NCI-H2171 (cell line): ENCODE measurements around the gene CRLF1.
A peak's percentile ranks its signal among the peaks of the same experiment; 100 is the strongest.
"Not testable (repeated sequence)": the region's sequence is repeated elsewhere in the genome, so short reads cannot be mapped to it uniquely, and the experiment has no call there.

Experiments used
- DNase-seq: peaks from one replicate; lab custom pipeline; 2025; lab: John Stamatoyannopoulos, UW

Gene CRLF1

GRCh38 chr19:18592732-18593131 lies 13.9 kb downstream of the CRLF1 start:
- not testable (repeated sequence) for DNase-seq

GRCh38 chr19:18591735-18592385 lies 14.7 kb downstream of the CRLF1 start:
- no peak for DNase-seq

GRCh38 chr19:18590273-18591272 lies 16.0 kb downstream of the CRLF1 start:
- peak; percentile 82 for DNase-seq

DNA sequence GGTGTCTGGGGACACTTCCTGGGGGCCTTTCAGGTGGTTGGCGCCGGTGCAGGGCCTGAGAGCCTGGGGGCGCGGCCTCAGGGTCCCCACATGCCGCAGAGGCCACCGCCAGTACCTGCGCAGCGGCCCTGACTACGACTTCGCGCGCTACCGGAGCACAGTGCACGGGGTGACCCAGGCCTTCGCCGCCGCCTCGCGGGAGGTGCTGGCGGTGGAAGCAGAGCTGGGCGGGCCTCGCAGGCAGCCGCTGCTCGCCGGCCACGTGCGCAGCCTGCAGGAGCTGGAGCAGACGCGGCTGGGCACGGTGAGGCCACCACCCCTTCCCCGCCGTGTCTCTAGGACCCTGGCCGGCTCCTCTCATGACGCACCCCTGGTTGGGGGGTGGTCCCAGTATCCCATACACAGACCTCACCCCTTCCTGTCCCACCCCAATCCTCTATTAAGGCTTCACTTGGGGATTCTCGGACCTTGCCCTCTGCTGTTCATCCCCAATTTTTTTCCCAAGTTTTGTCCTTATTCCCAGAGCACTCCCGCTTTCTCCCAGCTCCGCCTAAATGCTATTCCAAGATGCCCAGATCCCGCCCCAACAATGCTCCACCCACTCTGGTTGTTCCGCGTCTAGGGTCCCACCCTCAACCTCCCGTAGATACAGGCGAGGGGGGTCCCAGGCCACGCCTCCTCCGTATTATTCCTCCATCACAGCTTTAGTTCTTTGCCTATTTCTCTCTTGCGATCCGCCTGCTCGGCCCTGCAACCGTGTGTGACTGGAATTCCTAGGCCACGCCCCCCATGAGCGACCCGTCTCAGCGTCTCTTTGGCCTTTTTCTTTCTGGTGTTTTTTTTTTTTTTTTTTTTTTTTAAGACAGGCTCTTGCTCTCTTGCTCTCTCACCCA lies 17.0 kb downstream of the CRLF1 start:
- DNase-seq = peak; percentile 84

- peak; percentile 86 for DNase-seq
Observed at GRCh38 chr19:18588611-18589379, 17.8 kb downstream of the CRLF1 start, which contains the start of gene REX1BD. TSS of gene REX1BD (plus strand) at chr19:18588798. CDS start at chr19:18588802, 4 bp downstream.

GRCh38 chr19:18587962-18588610 lies 18.5 kb downstream of the CRLF1 start:
- DNase-seq = no peak

GRCh38 chr19:18587561-18587960 lies 19.0 kb downstream of the CRLF1 start:
- DNase-seq = no peak

DNA sequence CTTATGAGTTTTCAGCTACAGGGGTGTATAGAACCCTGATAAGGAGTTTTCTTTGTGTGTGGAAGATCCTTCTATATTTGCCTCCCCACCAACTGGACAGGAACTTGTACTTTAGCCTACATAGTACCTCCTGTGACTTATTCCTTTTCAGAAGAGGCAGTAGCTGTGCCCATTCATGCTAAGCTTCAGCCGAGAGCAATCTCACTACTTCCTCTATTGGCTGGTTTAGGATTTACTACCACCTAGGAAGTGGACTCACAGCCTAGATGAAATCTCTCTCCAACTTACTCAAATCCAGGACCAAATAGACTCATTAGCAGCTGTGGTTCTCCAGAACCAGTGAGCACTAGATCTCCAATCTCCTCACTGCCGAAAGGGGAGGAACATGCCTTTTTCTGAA lies 20.3 kb downstream of the CRLF1 start:
- DNase-seq = no peak

DNA sequence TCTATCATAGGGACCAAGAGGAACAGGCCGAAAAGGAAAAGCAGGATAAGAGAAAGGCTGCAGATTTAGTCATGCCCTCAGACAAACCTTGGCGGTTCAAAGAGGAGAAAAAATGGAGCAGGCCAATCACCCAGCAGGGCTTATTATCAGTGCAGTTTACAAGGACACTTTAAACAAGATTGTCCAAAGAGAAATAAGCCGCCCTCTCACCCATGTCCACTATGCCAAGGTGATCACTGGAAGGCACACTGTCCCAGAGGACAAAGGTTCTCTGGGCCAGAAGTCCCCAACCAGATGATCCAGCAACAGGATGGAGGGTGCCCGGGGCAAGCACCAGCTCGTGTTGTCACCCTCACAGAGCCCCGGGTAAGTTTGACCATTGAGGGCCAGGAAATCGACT lies 26.3 kb downstream of the CRLF1 start:
- DNase-seq = no peak

DNA sequence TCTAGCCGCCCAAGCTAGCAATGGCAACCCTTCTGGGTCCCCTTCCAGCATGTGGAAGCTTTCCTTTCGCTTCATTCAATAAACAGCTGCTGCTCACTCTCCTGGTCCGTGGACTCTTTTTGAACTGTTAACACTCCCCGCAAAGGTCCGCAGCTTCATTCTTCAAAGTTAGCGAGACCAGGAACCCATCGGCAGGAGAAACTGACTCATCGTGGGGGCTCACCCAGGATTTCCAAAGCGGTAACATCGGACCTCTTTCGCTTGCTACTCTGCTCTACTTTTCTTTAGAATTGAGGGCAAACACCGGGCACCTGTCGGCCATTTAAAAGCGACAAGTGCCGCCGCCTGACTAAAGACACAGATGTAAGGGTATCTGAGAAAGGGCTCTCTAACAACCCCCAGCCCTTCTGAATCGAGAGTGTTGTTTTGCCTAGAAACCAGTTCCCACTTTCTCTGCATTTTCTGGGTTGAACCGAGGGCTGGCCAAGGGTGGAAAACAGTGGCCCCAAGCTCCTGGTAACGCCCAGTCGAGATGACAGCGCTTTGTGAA lies 29.2 kb downstream of the CRLF1 start:
- DNase-seq = no peak

- DNase-seq = no peak
Observed at GRCh38 chr19:18576383-18576782, 30.2 kb downstream of the CRLF1 start.

DNA sequence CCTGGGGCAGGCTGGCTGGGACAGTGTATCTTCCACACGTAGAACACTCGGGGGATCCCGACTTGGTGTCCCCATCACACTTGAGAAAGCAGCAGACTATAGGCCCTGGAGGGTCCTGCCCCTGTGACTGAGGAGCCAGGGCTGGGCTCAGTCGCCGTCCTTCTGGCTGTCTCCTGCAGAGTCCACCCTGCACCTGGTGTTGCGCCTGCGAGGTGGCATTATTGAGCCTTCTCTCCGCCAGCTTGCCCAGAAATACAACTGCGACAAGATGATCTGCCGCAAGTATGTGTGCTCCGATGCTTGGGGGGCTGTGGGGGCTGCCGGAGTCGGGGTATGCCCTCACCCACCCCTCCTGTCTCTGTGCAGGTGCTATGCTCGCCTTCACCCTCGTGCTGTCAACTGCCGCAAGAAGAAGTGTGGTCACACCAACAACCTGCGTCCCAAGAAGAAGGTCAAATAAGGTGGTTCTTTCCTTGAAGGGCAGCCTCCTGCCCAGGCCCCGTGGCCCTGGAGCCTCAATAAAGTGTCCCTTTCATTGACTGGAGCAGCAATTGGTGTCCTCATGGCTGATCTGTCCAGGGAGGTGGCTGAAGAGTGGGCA lies 31.8 kb downstream of the CRLF1 start:
- no peak for DNase-seq

DNA sequence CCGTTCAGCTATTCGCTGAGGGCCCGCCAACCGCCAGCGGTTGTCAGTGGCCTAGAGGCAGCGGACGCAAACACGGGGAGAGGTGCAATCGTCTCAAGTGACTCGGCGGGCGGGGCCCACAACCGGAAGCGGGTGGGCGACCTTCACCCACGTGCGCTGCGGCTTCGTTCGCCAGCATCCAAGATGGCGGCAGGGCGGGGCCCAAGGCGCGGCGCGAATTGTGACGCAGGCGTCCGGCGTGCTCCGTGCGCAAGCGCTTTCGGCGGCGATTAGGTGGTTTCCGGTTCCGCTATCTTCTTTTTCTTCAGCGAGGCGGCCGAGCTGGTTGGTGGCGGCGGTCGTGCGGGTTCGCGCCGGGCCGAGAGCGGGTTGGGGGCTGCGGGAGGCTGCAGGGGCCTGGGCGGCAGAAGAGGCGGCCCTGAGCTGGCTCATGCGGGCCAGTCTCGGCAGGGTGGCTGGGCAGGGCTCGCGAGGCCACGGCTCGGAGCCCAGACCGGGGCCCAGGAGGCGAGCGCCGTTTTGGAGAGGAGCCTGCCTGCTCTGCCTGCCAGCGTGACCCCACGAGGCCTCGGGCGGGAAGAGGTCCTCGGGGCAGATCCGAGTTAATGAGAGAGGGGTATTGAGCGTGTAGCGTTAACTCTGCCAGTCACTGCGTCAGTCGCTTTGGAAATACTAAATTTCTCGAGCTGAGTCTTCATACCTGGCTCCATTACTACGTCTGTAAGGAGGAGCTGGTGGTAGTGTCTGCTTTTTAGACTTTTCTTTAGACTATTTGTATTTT lies 34.8 kb downstream of the CRLF1 start, which contains the start of gene UBA52:
Gene UBA52, plus strand, starts transcription at position 294 of the 781 bp plus-strand sequence. CDS start 1,444 bp downstream, outside the sequence.
- DNase-seq = peak; percentile 99

- DNase-seq = no peak
Observed at GRCh38 chr19:18568367-18568766, 38.2 kb downstream of the CRLF1 start.

GRCh38 chr19:18566953-18567352 lies 39.6 kb downstream of the CRLF1 start:
- no peak for DNase-seq

- no peak for DNase-seq
Observed at GRCh38 chr19:18562086-18562485, 44.5 kb downstream of the CRLF1 start.

DNA sequence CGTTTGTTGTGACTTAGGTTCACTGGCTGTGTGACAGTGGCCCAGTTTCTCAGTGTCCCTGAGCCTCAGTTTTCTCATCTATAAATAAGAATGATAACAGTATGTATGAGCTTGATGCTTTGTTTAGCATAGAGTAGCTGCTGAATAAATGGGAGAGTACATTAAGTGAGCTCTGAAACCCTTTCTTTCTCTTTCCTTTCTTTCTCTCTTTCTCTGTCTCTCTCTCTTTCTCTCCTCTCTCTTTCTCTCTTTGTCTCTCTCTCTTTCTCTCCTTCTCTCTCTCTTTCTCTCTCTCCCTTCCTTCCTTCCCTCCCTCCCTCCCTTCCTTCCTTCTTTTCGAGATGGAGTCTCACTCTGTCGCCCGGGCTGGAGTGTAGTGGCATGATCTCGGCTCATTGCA lies 46.9 kb downstream of the CRLF1 start:
- DNase-seq = no peak

- DNase-seq = no peak
Observed at GRCh38 chr19:18558604-18559003, 48.0 kb downstream of the CRLF1 start.

- DNase-seq = no peak
Observed at GRCh38 chr19:18558202-18558555, 48.4 kb downstream of the CRLF1 start.
